Left lung (tissue), 14 donors: ENCODE results near the gene POTEB3. TPM values are rescaled to one million over a fixed set of nuclear protein-coding genes. Genes with fewer than 3 reads are reported as not detected.
"Not testable (repeated sequence)": the region's sequence is repeated elsewhere in the genome, so short reads cannot be mapped to it uniquely, and the experiment has no call there.

Experiments used
- ATAC-seq: fragments of 200-7000 bp; cut with Tn5 transposase; one replicate; pipeline ENCODE4 v1.9.1; 2020; ENCODE audit warnings: moderate library complexity
- DNase-seq, 4 donors: peaks; one replicate each; pipeline ENCODE4 v3.0.0-alpha.2; 2013 to 2020
- H3K27ac ChIP-seq, 2 donors: fragments of 200-600 bp; sonication (generic) in 1 of 2; one replicate each; pipeline versions ENCODE4 v1.5.0 to v1.8.0; 2020 to 2021
- H3K27me3 ChIP-seq, 2 donors: fragments of 200-600 bp; sonication (generic) in 1 of 2; one replicate each; pipeline versions ENCODE4 v1.5.0 to v1.8.0; 2020 to 2021
- H3K36me3 ChIP-seq, 2 donors: fragments of 200-600 bp; sonication (generic) in 1 of 2; one replicate each; pipeline versions ENCODE4 v1.5.0 to v1.8.0; 2020 to 2021
- H3K4me1 ChIP-seq, 2 donors: fragments of 200-600 bp; one replicate each; pipeline ENCODE4 v1.8.0; 2021
- H3K4me3 ChIP-seq, 2 donors: fragments of 200-600 bp; sonication (generic) in 1 of 2; one replicate each; pipeline versions ENCODE4 v1.5.0 to v1.8.0; 2020 to 2021; ENCODE audit warnings: mild to moderate bottlenecking in 1 of 2
- H3K9me3 ChIP-seq, 2 donors: fragments of 200-600 bp; sonication (generic) in 1 of 2; one replicate each; pipeline versions ENCODE4 v1.5.0 to v1.8.0; 2020 to 2021
- intact Hi-C, 2 donors: fragments of 100-400 bp; cut with DNase I; formaldehyde crosslinking; loops; one replicate each; pipeline versions ENCODE4 v1.11.2 to v1.14.2; 2022
- long read RNA-seq, 12 donors: library from polyadenylated mRNA in 2 of 12; unstranded in 2 of 12; transcript quantifications; one replicate each; pipeline ENCODE4 v2.0.0 and lab custom pipeline, GENCODE V29; 2019 to 2026
- polyA plus RNA-seq, 6 donors: library from polyadenylated mRNA; unstranded; fragments of 120-200 nt; gene quantifications; one replicate each; pipeline ENCODE4 v1.2.1, GENCODE V29; 2013; ENCODE audit not compliant: insufficient read length in 6 of 6
- total RNA-seq, 2 donors: library from RNA; stranded (reverse); fragmentation: NEBNext Ultra II Directional; extraction: Animal tissue kit (Norgen Biotek cat#: 25700); gene quantifications; one replicate each; pipeline ENCODE4 v1.2.1, GENCODE V29; 2021
- donor health status: DM: no; HTN: yes; CAD: no.
- donor health status: DM: no; HTN: no; CAD: no.

Gene POTEB3
- total RNA-seq (not detected), polyA plus RNA-seq (not detected)
- long read RNA-seq, donor 1: 0 reads
- long read RNA-seq, donor 2: 0 reads
- long read RNA-seq, donor 3: 0 reads
- long read RNA-seq, donor 4: 0 reads
- long read RNA-seq, donor 5: 0 reads
- long read RNA-seq, donor 6: 0 reads
- long read RNA-seq, donor 7: 0 reads
- long read RNA-seq, donor 8: 0 reads
- long read RNA-seq, donor 9: 0 reads
- long read RNA-seq, donor 10: 0 reads
- long read RNA-seq, donor 11: 0 reads
- long read RNA-seq, donor 12: 0 reads

GRCh38 chr15:21440399-21440798 is at the start of gene POTEB3:
Gene POTEB3, minus strand, starts transcription at chr15:21440499. Its CDS starts 488 bp downstream, at chr15:21440011.
- H3K9me3 ChIP-seq, intact Hi-C loops, ATAC-seq, DNase-seq, H3K27ac ChIP-seq, H3K4me1 ChIP-seq, H3K4me3 ChIP-seq, H3K27me3 ChIP-seq, H3K36me3 ChIP-seq: not testable (repeated sequence)

- H3K27ac ChIP-seq, ATAC-seq, H3K9me3 ChIP-seq, DNase-seq, H3K4me1 ChIP-seq, H3K27me3 ChIP-seq, H3K4me3 ChIP-seq, intact Hi-C loops, H3K36me3 ChIP-seq: not testable (repeated sequence)
Observed at GRCh38 chr15:21453683-21454082, 13.4 kb upstream of the POTEB3 start.

- H3K36me3 ChIP-seq, H3K27me3 ChIP-seq, intact Hi-C loops, ATAC-seq, H3K4me1 ChIP-seq, H3K9me3 ChIP-seq, H3K4me3 ChIP-seq, H3K27ac ChIP-seq: not testable (repeated sequence)
- peak in 1 of 4 donors; percentile 6 for DNase-seq
Observed at GRCh38 chr15:21451920-21452563, 11.7 kb upstream of the POTEB3 start.

- H3K27ac ChIP-seq, H3K4me3 ChIP-seq, H3K27me3 ChIP-seq, H3K9me3 ChIP-seq, intact Hi-C loops, DNase-seq, H3K36me3 ChIP-seq, H3K4me1 ChIP-seq, ATAC-seq: not testable (repeated sequence)
Observed at GRCh38 chr15:21451487-21451886, 11.2 kb upstream of the POTEB3 start.

GRCh38 chr15:21407366-21407765 is 32.9 kb downstream of the POTEB3 start:
- H3K4me3 ChIP-seq, H3K4me1 ChIP-seq, DNase-seq, intact Hi-C loops, H3K36me3 ChIP-seq, H3K9me3 ChIP-seq, ATAC-seq, H3K27ac ChIP-seq, H3K27me3 ChIP-seq: not testable (repeated sequence)

GRCh38 chr15:21401531-21401930 is 38.8 kb downstream of the POTEB3 start:
- intact Hi-C loops, H3K27ac ChIP-seq, H3K36me3 ChIP-seq, DNase-seq, H3K4me3 ChIP-seq, H3K27me3 ChIP-seq, ATAC-seq, H3K4me1 ChIP-seq, H3K9me3 ChIP-seq: not testable (repeated sequence)

- ATAC-seq, H3K9me3 ChIP-seq, H3K27me3 ChIP-seq, H3K36me3 ChIP-seq, H3K4me1 ChIP-seq, H3K27ac ChIP-seq, DNase-seq, intact Hi-C loops, H3K4me3 ChIP-seq: not testable (repeated sequence)
Observed at GRCh38 chr15:21399111-21399510, 41.2 kb downstream of the POTEB3 start.

GRCh38 chr15:21398511-21398910 is 41.8 kb downstream of the POTEB3 start:
- intact Hi-C loops, DNase-seq, H3K27ac ChIP-seq, H3K4me3 ChIP-seq, H3K27me3 ChIP-seq, ATAC-seq, H3K36me3 ChIP-seq, H3K4me1 ChIP-seq, H3K9me3 ChIP-seq: not testable (repeated sequence)

GRCh38 chr15:21397656-21398055 is 42.6 kb downstream of the POTEB3 start:
- intact Hi-C loops, ATAC-seq: not testable (repeated sequence)

GRCh38 chr15:21397186-21397585 is 43.1 kb downstream of the POTEB3 start:
- intact Hi-C loops: not testable (repeated sequence)

More at GRCh38 chr15:21397656-21398055, 42.6 kb downstream of the POTEB3 start:
- DNase-seq, H3K27ac ChIP-seq, H3K27me3 ChIP-seq, H3K9me3 ChIP-seq, H3K4me3 ChIP-seq, H3K36me3 ChIP-seq, H3K4me1 ChIP-seq: not testable (repeated sequence)

GRCh38 chr15:21385961-21386360 is 54.3 kb downstream of the POTEB3 start:
- DNase-seq, H3K4me3 ChIP-seq, H3K27me3 ChIP-seq, H3K27ac ChIP-seq, ATAC-seq, H3K36me3 ChIP-seq, intact Hi-C loops, H3K9me3 ChIP-seq, H3K4me1 ChIP-seq: not testable (repeated sequence)

More at GRCh38 chr15:21397186-21397585, 43.1 kb downstream of the POTEB3 start:
- not testable (repeated sequence) for H3K9me3 ChIP-seq, DNase-seq, H3K27ac ChIP-seq, H3K4me3 ChIP-seq, H3K27me3 ChIP-seq, ATAC-seq, H3K36me3 ChIP-seq, H3K4me1 ChIP-seq

GRCh38 chr15:21383866-21384485 is 56.3 kb downstream of the POTEB3 start:
- not testable (repeated sequence) for H3K4me1 ChIP-seq, ATAC-seq

GRCh38 chr15:21373682-21374081 is 66.6 kb downstream of the POTEB3 start:
- H3K27me3 ChIP-seq, intact Hi-C loops, H3K4me3 ChIP-seq, H3K4me1 ChIP-seq, H3K36me3 ChIP-seq, H3K27ac ChIP-seq, DNase-seq, ATAC-seq, H3K9me3 ChIP-seq: not testable (repeated sequence)

More at GRCh38 chr15:21383866-21384485, 56.3 kb downstream of the POTEB3 start:
- H3K4me3 ChIP-seq, intact Hi-C loops, H3K36me3 ChIP-seq, H3K27ac ChIP-seq, H3K27me3 ChIP-seq, H3K9me3 ChIP-seq: not testable (repeated sequence)
- peak in 1 of 4 donors; percentile 5 for DNase-seq
